ENCODE results near the gene PRKX. TPM values are rescaled to one million over a fixed set of nuclear protein-coding genes. Genes with fewer than 3 reads are reported as not detected.
"Not testable (repeated sequence)": the region's sequence is repeated elsewhere in the genome, so short reads cannot be mapped to it uniquely, and the experiment has no call there.

The PRKX gene
- total RNA-seq, 1 experiment from 2014 or later = 6.2 TPM

DNA sequence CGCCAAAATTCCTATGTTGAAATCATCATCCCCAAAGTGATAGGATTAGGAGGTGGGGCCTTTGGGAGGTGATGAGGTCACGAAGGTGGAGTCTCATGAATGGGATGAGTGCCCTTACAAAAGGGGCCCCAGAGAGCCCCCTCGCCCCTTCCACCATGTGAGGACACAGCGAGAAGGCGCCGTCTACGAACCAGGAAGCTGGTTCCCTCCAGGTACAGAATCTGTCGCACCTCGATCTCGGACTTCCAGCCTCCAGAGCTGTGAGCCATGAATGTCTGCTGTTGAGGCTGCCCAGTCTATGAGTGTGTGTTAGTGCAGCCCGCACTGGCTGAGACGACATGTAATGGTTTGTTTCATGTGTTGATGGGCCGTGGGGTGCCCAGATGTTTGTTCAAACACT lies 60.3 kb downstream of the PRKX start:
- DNase-seq (ENCODE audit: low read depth) = no peak

DNA sequence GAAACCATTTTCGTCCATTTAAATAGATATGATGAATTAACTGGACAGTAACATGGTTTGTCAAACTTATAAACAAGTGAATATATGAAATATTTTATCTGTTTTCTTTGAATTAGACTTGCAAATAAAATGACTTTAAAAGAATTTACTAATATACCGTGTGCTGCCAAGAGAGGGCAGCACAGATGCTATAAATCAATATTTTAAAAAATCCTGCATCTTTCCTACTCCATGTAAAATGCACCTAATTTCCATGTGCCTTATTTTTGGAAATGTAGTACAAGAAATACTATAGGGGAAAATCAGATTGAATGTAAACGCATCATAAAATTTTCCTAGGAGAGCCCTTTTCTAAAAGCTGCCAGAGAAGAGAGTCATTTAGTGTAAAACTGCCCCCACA lies 62.2 kb downstream of the PRKX start:
- peak; percentile 19 for DNase-seq (ENCODE audit: low read depth)

GRCh38 chrX:3648084-3648483 lies 65.4 kb downstream of the PRKX start:
- no peak for DNase-seq (ENCODE audit: low read depth)

DNA sequence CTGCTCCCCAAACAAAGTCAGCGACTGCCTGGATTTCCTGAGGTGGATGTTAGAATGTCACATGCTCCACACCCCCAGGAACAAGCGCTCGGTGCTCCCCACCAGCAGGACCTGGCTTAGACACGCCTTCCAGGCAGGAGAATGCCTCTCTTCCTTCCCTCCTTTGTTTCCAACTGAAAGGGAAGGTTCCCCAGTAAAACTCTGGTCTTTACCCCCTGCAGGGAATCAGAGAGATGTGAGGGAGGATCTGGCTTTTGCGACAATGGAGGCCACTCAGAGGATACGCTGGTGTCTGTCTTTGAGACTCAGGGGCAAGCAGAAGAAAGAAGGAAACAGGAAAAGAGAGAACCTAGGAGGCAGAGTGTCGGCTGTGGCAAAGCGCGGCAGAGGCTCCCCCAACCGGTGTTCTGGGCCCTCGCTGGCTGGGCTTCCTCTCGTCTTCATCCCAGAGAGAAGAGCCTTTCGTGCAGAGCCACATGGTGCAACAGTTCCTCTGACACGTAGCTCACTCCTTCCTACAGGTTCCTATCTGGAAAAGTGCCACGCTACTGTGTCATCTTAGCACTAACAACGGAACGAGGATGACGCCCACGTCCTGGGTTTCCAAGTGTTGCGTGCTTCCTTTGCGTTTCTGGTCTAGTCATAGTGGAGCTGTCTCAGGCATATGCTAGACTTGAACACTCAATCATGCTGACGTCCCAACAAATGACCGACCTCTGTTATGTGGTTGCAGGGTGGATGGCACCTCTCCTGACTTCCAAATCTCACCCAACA lies 73.4 kb downstream of the PRKX start:
- DNase-seq (ENCODE audit: low read depth) = not testable (repeated sequence)

GRCh38 chrX:3639236-3639635 lies 74.2 kb downstream of the PRKX start:
- DNase-seq (ENCODE audit: low read depth) = no peak

- peak; percentile 48 for DNase-seq (ENCODE audit: low read depth)
Measured at GRCh38 chrX:3638280-3638873, 75.1 kb downstream of the PRKX start.

DNA sequence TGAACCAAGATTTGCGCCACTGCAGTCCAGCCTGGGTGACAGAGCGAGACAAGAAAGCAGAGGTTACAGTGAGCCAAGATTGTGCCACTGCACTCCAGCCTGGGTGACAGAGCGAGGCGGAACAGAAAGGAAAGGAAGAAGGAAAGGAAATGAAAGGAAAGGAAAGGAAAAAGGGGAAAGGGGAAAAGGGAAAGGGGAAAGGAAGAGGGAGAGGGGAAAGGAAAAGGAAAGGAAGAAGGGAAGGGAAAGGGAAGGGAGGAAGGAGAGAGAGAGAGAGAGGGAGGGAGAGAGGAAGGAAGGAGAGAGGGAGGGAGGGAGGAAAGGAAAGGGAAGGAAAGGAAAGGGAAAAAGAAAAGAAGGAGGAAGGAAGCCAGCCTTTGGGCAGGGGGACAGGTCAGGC lies 76.6 kb downstream of the PRKX start:
- no peak for DNase-seq (ENCODE audit: low read depth)

DNA sequence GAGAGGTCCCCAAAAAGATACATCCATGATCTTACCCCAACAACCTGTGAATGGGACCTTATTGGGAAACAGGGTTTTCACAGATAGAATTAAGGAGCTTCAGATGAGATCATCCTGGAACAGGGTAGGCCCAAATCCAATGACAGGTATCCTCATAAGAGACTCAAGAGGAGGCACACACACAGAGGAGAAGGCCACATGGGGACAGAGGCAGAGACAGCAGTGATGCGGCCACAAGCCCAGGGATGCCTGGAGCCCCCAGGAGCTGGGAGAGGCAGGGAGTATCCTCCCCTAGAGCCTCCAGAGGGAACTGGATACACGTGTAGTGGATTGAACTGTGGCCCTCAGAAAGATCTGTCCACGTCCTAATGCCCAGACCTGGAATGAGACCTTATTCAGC lies 82.3 kb downstream of the PRKX start:
- no peak for DNase-seq (ENCODE audit: low read depth)

DNA sequence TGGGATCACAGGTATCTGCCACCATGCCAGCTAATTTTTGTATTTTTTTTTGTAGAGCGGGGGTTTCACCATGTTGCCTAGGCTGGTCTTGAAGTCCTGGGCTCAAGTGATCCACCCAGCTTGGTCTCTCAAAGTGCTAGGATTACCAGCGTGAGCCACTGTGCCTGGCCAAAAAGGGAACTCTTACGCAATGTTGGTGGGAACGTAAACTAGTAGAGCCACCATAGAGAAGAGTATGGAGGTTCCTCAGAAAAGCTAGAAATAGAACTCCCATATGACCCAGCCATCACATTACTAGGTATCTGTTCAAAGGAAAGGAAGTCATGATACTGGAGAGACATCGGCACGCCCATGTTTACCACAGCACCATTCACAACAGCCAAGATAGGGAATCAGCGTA lies 85.9 kb downstream of the PRKX start:
- no peak for DNase-seq (ENCODE audit: low read depth)

DNA sequence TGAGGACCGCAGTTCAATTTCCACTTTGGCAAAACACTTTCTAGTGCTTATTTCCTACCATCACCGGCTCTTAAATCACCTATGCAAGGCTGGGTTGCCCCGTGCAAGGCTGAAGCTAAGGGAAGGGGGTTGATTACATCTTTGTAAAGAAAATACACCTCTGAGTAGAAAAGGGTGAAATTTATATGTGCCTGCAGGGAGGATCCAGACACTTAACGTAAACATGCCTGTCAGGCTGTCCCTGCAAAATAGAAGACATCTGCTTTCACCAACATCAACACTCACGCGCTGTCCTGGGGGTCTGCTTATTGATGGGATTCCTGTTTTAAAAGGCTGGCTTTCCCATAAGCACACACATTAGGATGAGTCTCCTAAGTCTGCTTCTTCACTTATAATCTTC lies 92.0 kb downstream of the PRKX start:
- DNase-seq (ENCODE audit: low read depth) = no peak

DNA sequence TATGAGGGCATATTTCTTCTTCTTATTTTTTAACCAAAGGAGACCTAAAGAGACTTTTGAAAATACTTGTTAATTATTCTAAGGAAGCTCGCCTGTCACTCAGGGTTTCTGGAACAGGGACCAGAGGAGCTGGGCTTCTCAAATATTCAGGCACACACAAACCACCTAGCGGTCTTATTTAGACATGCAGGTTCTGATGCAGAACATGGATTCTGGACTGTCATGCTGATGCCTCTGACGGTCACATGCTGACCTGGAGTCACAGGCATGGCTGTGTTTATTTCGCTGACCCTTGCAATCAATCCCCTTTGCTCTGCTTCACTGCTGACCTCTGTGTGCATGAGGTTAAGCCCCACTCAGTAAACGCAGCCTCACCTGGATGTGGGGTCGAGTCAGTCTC lies 101.7 kb downstream of the PRKX start:
- not testable (repeated sequence) for DNase-seq (ENCODE audit: low read depth)

GRCh38 chrX:3609810-3610209 lies 103.6 kb downstream of the PRKX start:
- peak; percentile 83 for DNase-seq (ENCODE audit: low read depth)

GRCh38 chrX:3603026-3603661 lies 110.3 kb downstream of the PRKX start:
- DNase-seq (ENCODE audit: low read depth) = no peak

GRCh38 chrX:3599802-3600430 lies 113.5 kb downstream of the PRKX start:
- no peak for DNase-seq (ENCODE audit: low read depth)

- DNase-seq (ENCODE audit: low read depth) = no peak
Measured at GRCh38 chrX:3598709-3599108, 114.7 kb downstream of the PRKX start.

DNA sequence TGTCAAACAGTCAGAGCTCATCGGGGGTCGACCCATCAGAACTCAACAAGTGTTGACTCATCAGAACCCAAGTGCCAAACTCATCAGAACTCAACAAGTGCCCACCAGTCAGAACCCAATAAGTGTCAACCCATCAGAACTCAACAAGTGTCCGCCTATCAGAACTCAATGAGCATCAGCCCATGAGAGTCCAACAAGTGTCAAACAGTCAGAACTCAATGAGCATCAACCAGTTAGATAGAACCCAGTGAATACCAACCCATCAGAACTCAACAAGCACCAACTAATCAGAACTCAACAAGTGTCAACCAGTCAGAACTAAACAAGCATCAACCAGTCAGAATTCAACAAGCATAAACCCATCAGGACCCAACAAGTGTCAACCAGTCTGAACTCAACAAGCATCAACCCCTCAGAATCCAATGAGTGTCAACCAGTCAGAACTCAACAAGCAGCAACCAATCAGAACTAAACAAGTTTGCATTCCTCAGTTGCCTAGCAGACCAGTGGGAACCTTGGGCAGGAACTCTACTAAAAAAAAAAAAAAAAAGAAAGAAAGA lies 115.3 kb downstream of the PRKX start:
- no peak for DNase-seq (ENCODE audit: low read depth)

DNA sequence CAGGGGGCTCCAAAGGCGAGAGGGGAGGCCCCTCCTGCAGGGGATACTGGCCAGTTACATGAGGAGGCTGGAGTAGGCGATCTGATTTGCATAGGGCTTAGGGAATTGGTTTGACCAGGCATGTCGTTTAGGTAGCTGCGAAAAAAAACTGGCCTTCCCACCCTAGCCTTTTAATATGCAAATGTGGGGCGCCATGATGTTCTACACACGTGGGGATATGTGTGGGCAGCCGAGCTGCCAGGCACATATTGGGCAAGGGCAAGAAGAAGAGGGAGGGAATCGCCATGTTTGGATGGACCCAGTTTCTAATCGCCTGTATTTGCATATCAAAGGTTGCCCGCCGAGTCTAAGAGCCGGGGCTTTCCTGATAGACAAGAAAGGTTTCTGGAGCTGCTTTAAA lies 121.3 kb downstream of the PRKX start:
- no peak for DNase-seq (ENCODE audit: low read depth)

DNA sequence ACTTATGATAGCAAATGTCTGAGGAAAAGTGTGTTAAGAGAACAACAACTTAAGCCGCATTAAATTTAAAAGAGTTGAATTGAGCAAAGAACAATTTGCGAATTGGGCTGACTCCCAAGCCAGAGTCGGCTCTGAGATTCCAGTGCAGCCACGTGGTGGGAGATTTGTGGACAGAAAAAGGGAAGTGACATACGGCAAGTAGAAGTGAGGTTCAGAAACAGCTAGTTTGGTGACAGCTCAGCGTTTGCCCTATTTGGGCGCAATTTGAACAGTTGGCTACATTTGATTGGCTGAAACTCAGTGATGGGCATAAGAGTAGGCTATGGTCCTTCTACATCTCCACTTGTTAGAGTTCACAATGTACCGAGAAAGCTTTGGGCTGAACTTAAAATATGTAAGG lies 124.0 kb downstream of the PRKX start:
- DNase-seq (ENCODE audit: low read depth) = no peak

GRCh38 chrX:3585719-3586118 lies 127.7 kb downstream of the PRKX start:
- DNase-seq (ENCODE audit: low read depth) = no peak

GRCh38 chrX:3584415-3584996 lies 128.9 kb downstream of the PRKX start:
- no peak for DNase-seq (ENCODE audit: low read depth)

- DNase-seq (ENCODE audit: low read depth) = no peak
Measured at GRCh38 chrX:3582451-3582850, 131.0 kb downstream of the PRKX start.

DNA sequence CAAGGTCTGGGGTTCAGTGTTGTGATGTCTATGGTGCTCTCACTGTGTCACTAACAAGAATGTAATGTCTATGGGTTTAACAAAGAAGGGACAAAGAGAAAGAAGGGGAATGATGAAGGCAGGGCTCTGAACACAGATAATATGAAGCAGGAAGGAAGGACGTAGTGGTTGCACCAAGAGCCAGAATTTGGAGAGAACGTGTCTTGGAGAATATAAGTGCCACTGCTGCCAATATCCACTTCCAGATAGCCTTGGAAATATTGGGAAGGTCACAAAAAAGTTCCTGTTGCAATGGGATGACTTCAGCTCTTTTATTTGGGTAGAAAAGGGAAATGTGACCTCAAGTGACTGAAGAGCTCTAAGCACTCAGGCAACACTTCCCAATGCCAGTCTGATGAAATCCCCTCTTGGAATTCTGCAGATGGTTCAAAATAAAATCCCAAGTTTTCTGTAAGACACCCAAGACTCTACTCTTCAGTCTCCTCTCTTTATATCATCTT lies 131.8 kb downstream of the PRKX start:
- no peak for DNase-seq (ENCODE audit: low read depth)

Data from M059J (cell line).